Cardiac fibroblast (primary cell): ENCODE measurements around the gene ANO5.

Experiments used
- DNase-seq, 2 donors: peaks; one replicate each; pipeline versions ENCODE4 v3.0.0 to v3.0.0-alpha.2; 2010; ENCODE audit warnings: low read depth in 2 of 2
- H3K4me3 ChIP-seq, 2 donors: replicated peaks in 1 of 2; 1 replicate in 1 of 2; 2 replicates in 1 of 2; pipeline ENCODE4 v1.5.1; 2011; ENCODE audit warnings: low read depth in 2 of 2, low read length in 2 of 2, mild to moderate bottlenecking in 2 of 2, moderate library complexity in 1 of 2
- CTCF ChIP-seq: IDR thresholded peaks from one replicate; pipeline ENCODE4 v1.5.1; 2011; ENCODE audit warnings: low read depth, mild to moderate bottlenecking, low read length, inconsistent platforms

Gene ANO5

GRCh38 chr11:22189660-22190059 is 3.2 kb upstream of the ANO5 start:
- TF ChIP-seq CTCF: no peak
- no peak for DNase-seq
- H3K4me3 ChIP-seq: no peak overlapping the region

- no peak for DNase-seq
- TF ChIP-seq CTCF: no peak
- H3K4me3 ChIP-seq: no peak overlapping the region
Measured at GRCh38 chr11:22190827-22191463, 1.9 kb upstream of the ANO5 start.

GRCh38 chr11:22192289-22192641 is 620 bp upstream of the ANO5 start:
- TF ChIP-seq CTCF: no peak
- H3K4me3 ChIP-seq: peak overlapping the region; percentile 34 to 41
- no peak for DNase-seq

- DNase-seq: no peak
- no peak for TF ChIP-seq CTCF
- H3K4me3 ChIP-seq: peak overlapping the region in 1 of 2 donors; percentile 41
Measured at GRCh38 chr11:22193348-22194051, 615 bp downstream of the ANO5 start.

- no peak for TF ChIP-seq CTCF
- no peak overlapping the region for H3K4me3 ChIP-seq
- DNase-seq: no peak
Measured at GRCh38 chr11:22194306-22194705, 1.4 kb downstream of the ANO5 start.

GRCh38 chr11:22194907-22195306 is 2.0 kb downstream of the ANO5 start:
- DNase-seq: no peak
- no peak for TF ChIP-seq CTCF
- no peak overlapping the region for H3K4me3 ChIP-seq
